Effector CD4-positive, alpha-beta T cell (primary cell): ENCODE data around the gene RARS2.
"Not testable (repeated sequence)": the region's sequence is repeated elsewhere in the genome, so short reads cannot be mapped to it uniquely, and the experiment has no call there.

Experiments used
- DNase-seq: peaks from one replicate; pipeline ENCODE4 v3.0.0-alpha.2; 2020
- total RNA-seq: gene quantifications from one replicate; lab custom pipeline; 2026; lab: John Stamatoyannopoulos, UW

The RARS2 gene, protein sequence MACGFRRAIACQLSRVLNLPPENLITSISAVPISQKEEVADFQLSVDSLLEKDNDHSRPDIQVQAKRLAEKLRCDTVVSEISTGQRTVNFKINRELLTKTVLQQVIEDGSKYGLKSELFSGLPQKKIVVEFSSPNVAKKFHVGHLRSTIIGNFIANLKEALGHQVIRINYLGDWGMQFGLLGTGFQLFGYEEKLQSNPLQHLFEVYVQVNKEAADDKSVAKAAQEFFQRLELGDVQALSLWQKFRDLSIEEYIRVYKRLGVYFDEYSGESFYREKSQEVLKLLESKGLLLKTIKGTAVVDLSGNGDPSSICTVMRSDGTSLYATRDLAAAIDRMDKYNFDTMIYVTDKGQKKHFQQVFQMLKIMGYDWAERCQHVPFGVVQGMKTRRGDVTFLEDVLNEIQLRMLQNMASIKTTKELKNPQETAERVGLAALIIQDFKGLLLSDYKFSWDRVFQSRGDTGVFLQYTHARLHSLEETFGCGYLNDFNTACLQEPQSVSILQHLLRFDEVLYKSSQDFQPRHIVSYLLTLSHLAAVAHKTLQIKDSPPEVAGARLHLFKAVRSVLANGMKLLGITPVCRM
- 63.4 reads per million, percentile 73 among the genes with 10 or more reads in this experiment for total RNA-seq

DNA sequence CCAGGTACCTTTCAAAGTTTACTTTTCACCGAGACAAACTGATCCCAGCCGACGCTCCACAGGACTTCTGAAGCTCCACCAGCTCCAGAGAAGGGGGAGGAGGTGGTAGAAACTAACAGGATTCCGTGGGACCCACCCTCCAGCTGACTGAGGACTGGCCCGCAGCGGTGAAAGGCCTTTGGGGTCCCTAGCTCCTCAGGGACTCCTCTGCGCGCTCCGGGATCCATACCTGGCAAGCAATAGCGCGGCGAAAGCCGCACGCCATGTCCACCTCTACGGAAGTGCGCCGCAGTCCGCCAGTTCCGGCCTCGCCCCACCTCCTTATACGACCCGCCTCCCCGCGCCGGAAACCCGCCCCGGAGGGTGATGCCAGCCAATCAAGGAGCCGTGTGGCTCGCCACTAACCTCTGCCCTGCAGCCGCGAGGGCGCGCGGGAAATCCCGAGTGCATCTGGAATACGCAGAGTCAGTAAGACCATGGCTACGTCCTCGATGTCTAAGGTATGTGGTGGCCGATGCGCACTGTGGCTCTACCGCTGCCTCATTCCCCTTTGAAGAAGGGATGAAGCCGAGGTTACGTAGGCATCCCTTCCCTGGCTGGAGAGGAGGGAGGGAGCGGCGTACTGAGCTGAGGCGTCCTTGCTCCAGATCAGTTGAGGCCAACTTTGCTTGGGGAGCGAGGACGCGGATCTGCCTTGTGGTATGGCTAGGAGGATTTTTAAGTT lies at the start of gene RARS2, which contains the start of gene ORC3:
Gene RARS2, minus strand, starts transcription at position 295 of the 724 bp plus-strand sequence. Its CDS starts 30 bp downstream, at position 265.
Gene ORC3, plus strand, starts transcription at position 443 of the 724 bp plus-strand sequence. Its CDS starts 34 bp downstream, at position 477.
- DNase-seq, result peak; percentile 94

DNA sequence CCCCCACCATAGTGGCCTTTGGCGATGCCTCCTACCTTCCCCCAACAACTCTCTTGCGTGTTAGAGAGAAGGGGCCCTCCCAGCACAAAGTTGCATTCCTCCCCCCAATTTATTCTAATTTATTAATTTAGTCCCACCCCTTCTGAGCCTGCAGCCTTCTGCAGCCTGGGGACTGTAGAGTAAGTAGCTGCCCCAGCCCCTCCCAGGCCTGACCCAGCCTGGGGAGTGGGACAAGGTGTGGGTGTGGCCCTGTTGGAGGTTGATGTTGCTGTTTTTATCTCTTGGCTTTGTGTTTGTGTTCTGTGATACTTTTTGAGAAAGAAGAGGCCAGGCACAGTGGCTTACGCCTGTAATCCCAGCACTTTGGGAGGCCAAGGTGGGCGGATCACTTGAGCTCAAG lies 49.6 kb upstream of the RARS2 start:
- DNase-seq, result no peak

DNA sequence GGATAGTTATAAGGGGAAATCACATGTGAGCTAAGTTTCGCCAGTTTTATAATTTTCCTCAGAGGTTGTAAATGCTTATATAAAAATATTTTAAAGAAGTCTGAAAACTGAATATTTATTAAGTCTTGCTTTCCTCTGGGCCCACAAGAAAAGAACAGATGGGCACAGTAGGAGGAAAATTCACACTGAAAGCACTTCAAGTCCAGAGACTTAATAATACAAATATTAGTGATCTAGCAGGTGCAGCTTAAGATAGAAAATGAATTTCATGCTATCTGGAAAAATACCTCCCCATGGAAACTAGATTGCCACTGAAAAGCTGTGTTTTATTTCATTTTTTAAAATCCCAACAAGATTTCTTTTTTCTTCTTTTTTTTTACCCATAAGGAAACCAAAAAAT lies 47.3 kb upstream of the RARS2 start:
- no peak for DNase-seq

DNA sequence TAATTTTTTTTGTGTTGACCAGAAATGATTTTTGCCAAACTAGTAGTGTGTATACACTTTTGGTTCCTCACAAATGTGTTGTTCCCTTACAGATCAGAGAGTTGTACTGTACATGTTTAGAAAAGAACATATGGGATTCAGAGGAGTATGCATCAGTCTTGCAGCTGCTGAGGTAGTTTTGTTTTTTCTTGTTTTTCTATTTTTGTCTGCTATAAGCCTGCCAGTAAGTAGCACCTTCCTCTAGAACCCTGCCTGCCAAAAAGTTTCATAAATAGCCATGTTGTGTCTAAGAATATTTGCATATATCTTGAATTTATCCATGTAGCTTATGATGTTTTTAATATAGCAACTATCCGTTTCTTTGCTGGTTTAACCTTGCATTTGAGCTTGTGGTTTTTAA lies 46.5 kb upstream of the RARS2 start:
- no peak for DNase-seq

DNA sequence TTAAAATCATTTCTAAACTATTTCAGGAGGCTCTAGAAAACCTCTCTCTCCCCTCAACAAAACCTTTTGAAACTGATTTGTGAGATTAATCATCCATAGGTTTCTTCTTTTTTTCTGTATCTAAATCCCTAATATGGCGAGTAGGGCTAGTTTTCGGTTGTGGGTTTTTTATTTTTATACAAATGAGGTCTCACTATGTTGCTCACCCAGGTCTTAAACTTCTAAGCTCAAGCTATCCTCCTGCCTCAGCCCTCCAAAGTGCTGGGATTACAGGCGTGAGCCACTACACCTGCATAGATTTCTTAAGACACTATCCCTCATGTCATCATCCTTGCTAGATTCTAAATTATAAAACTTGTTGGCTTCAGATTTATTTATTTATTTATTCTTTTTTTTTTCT lies 44.1 kb upstream of the RARS2 start:
- no peak for DNase-seq

DNA sequence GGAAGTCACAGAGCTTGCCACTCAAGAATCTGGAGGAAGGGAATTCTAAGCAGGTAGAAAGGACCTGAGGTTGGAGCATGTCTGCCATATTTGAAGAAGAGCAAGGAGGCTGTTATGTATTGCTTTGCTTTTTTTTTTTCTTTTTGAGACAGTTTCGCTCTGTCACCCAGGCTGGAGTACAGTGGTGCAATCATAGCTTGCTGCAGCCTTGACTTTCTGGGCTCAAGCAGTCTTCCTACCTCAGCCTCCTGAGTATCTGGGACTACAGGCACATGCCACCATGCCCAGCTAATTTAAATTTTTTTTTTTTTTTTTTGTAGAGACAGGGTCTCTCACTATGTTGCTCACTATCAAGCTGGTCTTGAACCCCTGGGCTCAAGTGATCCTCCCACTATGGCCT lies 41.0 kb upstream of the RARS2 start:
- DNase-seq, result no peak

DNA sequence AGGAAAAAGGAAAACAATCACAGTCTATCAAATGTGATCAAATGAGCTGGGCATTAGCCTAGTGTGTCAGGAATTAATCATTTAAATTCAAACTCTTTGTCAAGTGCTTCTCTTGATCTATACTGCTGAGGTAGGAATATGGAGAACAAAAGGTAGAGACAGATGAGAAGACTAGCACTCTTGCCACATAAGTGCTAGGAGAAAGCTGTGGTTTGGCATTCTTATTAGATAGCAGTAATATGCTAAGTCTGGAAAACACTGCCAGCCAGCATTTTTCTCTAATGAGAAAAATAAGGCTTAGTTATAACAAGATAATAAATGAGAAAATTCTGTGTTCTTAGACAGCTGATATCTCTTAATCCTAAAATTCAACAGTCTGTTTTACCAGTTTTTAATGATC lies 39.1 kb upstream of the RARS2 start:
- no peak for DNase-seq

DNA sequence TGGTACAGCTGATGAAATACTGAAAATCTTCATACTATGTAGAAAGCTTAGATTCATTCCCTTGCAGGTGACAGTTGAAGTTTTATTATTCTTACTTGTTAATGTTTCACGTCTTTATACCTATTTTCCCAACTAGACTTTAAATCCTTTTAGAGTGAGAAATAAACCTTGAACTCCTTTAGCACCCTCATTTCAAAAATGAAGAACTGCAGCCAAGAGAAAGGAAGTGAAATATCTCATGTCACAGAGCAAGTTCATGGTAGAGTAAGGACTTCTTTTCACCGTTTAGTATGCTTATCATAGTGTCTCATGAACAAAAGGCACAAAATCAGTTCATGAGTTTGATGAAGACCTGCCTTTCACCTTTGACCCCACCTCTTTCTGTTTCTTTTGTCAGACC lies 38.6 kb upstream of the RARS2 start:
- no peak for DNase-seq

DNA sequence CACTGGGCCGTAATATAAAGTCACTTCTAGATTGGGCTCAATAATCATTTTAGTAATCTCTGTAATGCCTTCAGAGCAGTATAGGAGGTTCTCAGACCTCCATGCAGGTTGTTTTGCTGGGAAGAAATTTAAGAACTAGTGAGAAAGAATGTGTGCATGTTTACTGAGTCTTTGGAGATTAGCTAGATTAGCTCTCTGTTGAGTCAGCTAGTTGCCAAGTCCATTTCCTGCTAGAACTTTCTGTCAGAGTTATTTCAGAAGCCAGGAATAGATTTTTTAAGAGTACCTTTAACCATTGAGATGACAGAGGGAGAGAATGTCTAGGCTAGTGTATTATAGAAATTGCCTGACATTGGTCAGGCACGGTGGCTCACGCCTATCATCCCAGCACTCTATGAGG lies 33.5 kb upstream of the RARS2 start:
- no peak for DNase-seq

DNA sequence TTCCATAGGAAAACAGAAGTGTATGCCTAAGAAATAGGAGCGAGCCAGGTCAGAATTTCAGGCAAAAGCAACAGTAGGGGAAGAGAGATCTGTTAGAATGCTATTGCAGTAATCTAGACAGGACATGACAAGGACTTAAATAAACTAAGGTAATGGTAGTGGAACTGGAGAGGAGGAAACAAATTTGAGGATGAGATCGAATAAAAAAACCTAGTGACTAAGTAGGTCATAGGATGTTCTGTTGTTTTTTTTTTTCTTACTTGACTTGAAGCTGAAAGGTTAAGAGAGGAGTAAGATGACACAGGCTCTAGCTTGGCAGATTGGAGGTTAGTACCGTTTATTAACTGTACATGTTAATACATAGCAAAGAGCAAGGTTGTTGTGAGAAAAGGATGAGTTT lies 28.7 kb upstream of the RARS2 start:
- DNase-seq, result no peak

DNA sequence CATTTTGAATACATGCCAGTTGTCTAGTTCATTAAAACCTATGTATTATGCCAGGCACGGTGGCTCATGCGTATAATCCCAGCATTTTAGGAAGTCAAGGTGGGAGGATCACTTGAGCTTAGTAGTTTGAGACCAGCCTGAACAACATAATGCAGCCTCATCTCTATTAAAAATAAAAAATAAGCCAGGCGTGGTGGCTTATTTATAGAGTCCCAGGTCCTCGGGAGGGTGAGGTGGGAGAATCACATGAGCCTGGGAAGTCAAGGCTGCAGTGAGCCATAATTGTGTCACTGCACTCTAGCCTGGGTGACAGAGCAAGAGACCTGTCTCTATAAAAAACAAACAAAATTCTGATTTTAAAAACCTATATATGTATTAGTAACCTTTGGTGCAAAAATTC lies 27.6 kb upstream of the RARS2 start:
- no peak for DNase-seq

DNA sequence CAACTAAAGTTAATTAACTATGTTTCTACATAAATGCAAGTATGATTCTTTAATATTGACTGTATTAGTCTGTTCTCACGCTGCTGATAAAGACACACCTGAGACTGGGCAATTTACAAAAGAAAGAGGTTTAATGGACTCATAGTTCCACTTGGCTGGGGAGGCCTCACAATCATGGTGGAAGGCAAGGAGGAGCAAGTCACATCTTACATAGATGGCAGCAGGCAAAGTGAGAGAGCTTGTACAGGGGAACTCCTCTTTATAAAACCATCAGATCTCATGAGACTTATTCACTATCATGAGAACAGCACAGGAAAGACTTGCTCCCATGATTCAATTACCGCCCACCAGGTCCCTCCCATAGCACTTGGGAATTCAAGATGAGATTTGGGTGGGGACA lies 23.2 kb upstream of the RARS2 start:
- DNase-seq, result not testable (repeated sequence)

DNA sequence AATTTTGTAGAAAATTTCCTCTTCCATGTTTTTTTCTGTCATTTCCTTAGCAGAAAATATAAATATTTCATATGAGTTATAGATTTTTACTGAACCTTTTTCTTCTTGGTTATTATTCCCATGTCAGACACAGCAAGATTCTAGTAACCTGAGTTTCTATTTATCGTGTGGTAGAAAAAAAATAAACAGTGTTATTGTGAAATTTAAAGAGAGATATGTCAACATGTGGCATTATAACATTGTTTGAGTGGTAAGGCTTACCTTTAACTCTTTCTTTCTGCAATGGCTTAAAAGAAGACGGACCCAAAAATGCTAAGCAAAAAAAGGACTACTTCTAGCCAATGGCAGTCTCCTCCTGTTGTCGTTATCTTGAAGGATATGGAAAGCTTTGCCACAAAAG lies 19.0 kb upstream of the RARS2 start:
- DNase-seq, result no peak

DNA sequence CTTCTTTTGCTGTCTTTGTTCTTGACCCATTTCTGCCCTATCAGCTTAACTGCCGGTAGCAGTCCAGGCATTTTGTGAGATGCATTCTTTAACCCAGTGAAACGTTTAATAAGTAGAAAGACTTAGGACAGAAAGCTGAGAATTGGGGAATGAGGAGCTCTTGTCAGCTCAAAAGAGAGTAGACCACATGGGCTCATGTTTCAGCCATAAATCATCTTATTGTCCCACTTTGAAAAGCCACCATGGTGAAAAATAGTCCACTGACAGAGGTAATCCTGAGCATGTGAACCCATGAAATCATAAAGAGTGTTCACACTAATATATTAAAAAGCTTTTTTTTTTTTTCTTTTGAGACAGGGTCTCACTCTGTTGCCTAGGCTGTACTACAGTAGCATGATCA lies 16.4 kb upstream of the RARS2 start:
- no peak for DNase-seq

DNA sequence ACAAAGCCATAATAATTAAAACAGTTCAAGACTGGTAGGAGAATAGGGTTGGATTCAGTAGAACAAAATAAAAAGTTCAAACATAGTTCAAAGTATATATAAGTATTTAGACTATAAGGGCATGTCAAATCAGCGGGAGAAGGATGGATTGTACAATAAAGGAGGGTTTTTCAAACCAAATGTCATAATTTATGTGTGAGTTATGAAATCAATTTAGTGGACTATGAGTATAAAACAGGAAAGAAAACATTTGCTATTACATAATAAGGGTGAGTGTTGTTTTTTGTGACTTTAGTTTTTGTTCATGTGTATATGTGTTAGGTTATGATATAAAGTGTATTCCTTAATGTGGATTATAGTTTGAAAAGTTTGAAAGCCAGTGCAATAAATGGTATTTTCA lies 10.8 kb upstream of the RARS2 start:
- DNase-seq, result no peak

DNA sequence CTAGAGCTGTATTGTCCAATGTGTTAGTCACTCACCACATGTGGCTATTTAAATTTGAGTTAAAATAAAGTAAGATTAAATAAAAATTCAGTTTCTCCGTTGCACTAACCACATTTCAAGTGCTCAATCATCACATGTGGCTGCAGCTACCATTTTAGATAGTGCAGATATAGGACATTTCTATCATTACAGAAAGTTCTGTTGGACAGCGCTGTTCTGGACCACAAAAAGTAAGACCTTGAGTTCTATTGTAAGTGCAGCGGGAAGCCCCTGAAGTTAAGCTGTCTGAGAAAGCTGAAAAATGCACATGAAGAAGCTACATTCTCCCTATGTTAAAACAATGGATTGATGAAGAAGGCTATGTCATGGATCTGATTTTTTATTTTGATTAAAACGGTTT lies 1.2 kb upstream of the RARS2 start:
- no peak for DNase-seq

DNA sequence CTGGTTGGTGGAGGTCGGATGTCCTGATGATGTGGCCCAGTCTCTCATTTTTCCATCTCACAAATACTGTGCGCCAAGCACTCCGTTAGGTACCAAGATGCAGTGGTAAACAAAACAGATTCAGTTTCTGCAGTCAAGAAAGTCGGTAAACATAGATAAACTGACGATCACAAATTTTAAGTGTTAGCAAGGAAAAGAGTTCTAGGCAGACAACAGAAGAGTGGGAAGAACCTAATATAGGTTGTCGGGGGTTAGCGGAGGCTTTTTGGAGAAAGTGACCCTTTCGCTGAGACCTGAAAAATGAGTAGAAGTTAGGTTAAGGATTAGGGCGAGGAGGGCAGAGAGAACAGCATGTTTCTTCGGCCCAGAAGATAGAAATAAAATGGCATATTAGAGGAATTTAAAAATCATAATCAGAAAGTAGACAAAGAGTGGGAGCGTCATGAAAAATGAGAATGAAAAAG lies 662 bp upstream of the RARS2 start:
- no peak for DNase-seq

DNA sequence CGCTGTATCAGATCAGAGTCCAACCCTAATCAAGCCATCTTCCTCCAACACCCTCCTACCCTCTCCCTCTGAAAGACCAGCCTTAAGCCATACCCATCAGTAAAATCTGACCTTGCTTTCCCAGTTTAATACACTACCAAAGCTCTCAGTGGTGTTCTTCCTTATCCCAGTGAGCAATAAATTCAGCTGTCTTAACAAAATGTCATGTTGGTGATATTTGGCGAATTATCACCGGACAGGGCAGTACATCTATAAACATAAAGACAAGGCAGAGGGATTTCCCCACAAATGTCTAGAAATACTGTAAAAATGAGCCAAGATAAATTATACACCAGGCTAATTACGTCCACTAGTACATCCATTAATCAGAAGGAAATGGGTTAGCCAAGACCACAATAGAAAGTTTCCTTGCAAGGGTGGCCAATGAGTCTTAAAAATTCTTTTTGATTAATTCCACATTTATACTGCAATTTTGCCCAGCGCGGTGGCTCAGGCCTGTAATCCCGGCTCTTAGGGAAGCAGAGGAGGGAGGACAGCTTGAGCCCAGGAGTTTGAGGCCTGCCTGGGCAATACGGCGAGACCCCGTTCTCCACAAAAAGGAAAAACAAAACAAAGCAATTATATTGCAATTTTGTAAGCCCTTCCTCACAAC lies 905 bp downstream of the RARS2 start:
- no peak for DNase-seq

DNA sequence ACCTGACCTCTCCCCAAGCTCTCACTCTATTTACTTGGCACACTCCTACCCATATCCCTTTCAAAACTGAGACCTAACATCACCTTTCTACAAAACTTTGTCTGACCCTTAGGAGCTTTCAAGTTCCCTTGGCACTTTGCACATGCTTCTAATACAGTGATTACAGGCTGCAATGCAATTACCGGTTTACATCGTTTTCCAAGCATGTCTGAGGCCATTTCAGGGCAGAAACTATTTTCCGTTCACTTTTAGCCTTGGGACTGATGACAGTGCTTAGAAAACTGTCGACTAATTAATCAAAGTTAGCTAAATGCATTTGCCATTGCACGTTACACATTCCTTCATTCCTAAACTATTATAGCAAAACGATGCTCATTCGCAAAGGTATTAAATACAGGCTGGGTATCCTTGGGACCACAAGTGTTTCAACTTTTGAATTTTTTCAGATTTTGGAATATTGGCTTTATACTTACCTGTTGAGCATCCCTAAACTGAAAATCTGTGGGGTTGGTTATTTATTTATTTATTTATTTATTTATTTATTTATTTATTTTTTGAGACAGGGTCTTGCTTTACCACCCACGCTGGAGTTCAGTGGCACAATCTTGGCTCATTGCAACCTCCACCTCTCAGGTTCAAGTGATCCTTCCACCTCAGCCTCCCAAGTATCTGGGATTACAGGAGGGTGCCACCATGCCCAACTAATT lies 3.3 kb downstream of the RARS2 start:
- no peak for DNase-seq

DNA sequence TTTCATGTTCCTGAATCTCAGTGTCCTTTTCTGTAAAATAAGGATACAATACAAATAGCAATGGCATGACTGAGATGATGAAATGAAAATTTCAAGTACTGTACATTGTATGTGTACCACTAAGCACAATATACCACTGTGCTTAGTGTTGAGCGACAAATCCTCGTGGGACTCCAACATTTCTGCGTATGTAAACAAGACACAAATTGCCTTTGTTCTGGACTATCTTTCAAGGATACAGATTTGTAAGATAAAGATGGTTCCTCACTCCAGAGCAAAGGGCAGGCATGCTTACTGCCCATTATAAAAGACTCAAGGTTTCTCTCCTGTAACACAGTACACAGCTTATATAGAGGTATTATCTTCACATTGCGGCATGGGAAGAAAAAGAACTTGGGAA lies 6.0 kb downstream of the RARS2 start:
- no peak for DNase-seq

DNA sequence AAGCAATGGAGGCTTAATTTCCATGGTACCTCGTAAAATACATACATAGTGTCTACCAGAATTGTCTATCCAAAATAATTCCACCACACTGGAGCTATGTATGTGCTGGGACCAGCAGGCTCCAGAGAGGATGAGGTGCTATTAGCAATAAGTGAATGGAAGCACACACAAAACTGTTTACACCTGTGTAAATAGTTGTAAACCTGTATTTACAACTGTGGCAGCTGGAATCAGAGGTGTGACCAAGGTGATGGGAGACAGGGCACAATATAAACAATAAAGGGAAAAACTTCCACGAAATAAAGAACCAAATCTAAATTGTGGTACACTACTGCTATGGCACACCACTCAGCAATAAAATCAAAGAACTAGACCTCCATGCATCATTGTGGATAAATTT lies 14.4 kb downstream of the RARS2 start:
- DNase-seq, result no peak

DNA sequence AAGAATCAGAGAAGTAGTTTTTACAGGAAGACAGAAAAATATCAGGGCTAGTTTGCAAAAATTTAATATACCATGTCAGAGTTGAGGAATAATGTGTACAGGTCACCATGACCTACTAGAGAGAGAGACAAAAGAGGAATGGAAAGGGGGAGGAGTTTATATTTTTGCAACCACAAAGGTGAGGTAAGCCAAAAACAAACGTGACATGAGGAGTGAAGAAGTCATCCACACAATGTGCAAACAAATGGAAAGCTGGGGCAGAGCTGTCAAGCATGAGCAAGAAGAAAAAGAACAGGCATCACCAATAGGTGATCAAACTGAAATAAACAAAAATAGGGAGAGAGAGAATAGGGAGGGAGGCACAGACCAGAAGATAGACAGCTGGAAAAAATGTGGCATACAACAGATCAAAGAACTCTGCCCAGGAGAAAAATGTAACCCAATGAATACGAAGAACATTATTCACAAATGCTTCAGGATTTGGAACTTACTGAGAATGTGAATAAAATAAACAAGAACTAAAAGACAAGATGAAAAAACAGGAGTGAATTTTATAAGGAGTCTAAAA lies 15.5 kb downstream of the RARS2 start:
- DNase-seq, result no peak
